ENCODE measurements around the gene RCCD1.

RCCD1 gene

DNA sequence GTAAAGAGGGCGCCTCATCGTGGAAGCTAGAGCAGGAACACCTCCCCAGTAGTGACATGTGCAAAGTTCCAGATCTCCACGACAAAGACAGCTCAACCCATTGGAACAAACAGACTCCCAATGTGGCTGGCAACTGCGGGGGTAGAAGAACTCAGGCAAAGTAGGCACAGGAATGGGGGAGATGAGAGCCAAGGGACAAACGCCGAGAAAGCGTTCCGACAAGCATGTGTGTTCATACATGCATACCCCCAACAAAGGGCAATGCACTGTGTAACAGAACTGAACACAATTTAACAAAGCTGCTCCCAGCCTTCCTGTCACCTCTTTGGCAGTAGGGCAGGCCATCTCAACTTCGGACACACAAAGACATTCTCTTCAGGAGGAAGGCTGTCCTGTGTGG, 11.6 kb downstream of the RCCD1 start:
- DNase-seq (ENCODE audit: low spot score): no peak

- no peak for DNase-seq (ENCODE audit: low spot score)
Measured at GRCh38 chr15:90967206-90967605, 12.5 kb downstream of the RCCD1 start.

- no peak for DNase-seq (ENCODE audit: low spot score)
Measured at GRCh38 chr15:90968434-90968833, 13.8 kb downstream of the RCCD1 start.

- no peak for DNase-seq (ENCODE audit: low spot score)
Measured at GRCh38 chr15:90970274-90970673, 15.6 kb downstream of the RCCD1 start.

GRCh38 chr15:90972133-90972532, 17.4 kb downstream of the RCCD1 start:
- no peak for DNase-seq (ENCODE audit: low spot score)

DNA sequence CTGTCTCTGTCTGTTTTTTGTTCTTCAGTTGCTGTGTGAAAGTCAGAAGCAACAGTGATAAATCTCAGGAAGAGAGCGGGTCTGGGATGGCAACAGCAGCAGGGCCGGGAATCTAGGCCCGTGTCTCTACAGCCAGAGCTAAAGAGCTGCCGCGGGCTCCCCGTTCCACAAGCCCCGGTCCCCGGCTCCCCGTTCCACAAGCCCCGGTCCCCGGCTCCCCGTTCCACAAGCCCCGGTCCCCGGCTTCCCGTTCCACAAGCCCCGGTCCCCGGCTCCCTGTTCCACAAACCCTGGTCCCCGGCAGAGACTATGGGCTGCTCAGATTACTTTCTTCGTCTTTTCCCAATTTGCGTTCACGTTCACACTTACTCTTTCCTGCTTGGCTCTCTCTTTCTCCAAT, 19.5 kb downstream of the RCCD1 start:
- no peak for DNase-seq (ENCODE audit: low spot score)

GRCh38 chr15:90979582-90979981, 24.9 kb downstream of the RCCD1 start:
- no peak for DNase-seq (ENCODE audit: low spot score)

DNA sequence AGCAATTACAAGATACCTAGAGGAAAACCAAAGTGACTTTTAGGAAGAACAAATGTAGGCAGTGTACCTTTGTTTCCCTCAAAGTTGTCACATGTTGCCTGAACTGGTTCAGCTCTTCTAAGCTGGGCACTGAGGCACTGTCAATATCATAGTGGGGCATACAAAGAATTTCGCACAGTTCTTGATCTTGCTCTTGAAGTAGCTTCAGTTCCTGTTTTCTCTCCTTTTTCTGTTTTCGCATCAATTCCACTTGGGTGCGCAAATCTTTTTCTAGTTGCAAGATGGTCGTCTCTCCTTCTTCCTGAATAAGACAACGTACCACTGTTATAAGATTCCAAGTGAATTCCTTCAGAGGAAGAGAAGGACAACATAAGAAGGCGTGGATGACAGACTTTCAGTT, 27.0 kb downstream of the RCCD1 start:
- no peak for DNase-seq (ENCODE audit: low spot score)

DNA sequence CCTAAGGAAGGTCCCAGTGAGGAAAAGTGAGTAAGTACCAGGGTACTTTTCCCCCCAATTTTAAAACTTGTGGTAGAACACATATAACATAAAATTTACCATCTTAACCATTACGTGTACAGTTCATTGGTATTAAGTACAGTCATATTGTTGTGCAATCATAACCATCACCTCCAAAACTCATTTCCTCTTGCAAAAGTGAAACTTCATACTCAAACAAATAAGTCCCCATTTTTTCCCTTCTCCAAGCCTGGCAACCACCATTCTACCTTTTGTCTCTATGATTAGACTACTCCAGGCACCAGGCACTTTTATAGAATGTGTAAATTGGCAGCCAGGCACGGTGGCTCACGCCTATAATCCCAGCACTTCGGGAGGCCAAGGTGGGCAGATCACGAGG, 27.5 kb downstream of the RCCD1 start:
- no peak for DNase-seq (ENCODE audit: low spot score)

DNA sequence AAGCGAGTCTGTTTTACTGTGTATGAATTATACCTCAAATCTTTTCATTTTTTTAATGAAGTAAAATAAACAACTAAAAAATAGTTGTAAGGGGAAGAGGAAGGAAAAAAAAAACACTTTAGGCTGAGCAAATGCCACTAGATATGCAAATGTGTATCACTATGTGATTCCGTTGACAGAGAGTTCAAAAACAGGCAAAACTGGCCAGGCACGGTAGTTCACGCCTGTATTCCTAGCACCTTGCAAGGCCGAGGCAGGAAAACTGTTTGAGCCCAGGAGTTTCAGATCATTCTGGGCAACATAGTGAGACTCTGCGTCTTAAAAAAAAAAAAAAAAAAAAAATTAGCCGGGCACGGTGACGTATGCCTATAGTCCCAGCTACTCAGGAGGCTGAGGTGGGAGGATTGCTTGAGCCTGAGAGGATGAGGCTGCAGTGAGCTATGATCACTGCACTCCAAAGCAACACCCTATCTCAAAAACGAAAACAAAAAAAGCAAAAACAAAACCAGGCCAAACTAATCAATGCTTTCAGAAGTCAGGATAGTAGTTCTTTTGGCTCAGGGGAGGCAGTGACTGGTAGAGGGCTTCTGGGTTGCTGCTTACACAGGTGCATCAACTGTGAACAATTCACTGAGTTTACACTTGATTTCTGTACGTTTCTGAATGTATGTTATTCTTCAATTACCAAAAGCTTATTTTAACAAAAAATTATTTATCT, 32.3 kb downstream of the RCCD1 start:
- DNase-seq (ENCODE audit: low spot score): no peak

GRCh38 chr15:90987561-90988141, 33.0 kb downstream of the RCCD1 start:
- DNase-seq (ENCODE audit: low spot score): no peak

GRCh38 chr15:90988296-90988695, 33.6 kb downstream of the RCCD1 start:
- no peak for DNase-seq (ENCODE audit: low spot score)

DNA sequence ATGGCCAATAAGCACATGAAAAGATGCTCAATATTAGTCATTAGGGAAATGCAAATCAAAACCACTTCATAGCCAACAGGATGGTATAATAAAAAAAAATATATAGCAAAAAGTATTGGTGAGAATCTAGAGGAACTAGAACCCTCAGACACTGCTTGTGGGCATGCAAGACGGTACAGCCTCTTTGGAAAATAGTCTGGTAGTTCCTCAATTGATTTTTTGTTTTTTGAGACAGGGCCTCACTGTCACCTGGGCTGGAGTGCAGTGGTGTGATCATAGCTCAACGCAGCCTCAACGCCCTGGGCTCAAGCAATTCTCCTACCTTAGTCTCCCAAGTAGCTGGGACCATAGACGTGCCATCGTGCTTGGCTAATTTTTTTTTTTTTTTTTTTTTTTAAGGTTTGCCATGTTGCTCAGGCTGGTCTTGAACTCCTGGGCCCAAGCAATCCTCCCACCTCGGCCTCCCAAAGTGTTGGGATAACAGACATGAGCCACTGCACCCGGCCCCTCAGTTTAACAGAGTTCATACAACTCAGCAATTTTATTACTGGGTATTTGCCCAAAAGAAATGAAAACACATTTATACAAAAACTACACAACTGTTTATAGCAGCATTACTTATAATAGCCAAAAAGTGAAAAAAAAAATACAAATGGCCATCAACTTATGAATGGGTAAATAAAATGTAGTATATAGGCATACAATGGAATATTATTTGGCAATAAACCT, 34.5 kb downstream of the RCCD1 start:
- no peak for DNase-seq (ENCODE audit: low spot score)

GRCh38 chr15:90990446-90990845, 35.8 kb downstream of the RCCD1 start:
- DNase-seq (ENCODE audit: low spot score): no peak

- DNase-seq (ENCODE audit: low spot score): no peak
Measured at GRCh38 chr15:90991587-90992285, 37.1 kb downstream of the RCCD1 start.

DNA sequence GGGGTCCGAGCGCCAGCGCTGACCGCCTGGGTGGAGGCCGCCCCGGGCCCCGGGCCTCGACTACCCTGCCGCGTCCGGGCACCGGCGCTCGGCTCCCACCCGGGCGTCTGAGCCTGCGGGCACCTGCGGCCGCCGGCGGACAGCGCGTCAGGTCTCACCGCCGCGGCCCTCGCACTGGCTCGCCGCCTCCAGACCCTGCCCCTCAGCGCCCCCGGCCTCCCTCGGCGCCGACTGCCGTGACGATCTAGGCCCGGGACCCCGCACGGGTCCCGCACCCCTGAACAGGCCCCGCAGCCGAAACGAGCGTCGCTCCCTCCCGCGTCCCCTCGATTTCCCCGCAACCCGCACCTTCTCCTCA, 39.4 kb downstream of the RCCD1 start:
- no peak for DNase-seq (ENCODE audit: low spot score)

GRCh38 chr15:90994417-90995311, 40.0 kb downstream of the RCCD1 start, which contains the start of gene PRC1:
PRC1 (minus strand) TSS chr15:90994535; CDS start chr15:90994417, 118 bp downstream.
- peak; percentile 99 for DNase-seq (ENCODE audit: low spot score)

- no peak for DNase-seq (ENCODE audit: low spot score)
Measured at GRCh38 chr15:90998737-90999136, 44.1 kb downstream of the RCCD1 start.

DNA sequence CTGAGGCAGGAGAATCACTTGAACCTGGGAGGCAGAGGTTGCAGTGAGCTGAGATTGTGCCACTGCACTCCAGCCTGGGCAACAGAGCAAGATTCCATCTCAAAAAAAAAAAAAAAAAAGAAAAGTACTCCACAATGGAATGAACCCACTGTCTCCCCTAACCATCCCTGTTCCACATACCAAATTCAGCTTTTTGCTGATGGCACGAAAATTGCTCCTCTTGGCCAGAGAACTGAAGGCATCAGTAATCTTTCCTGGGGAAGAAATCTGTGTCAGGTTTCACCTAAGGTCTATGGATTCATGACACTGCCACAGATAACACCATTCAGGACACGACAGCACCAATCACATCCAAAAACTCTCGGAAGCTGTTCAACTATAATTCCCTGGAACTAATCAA, 46.5 kb downstream of the RCCD1 start:
- no peak for DNase-seq (ENCODE audit: low spot score)

GRCh38 chr15:91007266-91007665, 52.6 kb downstream of the RCCD1 start:
- no peak for DNase-seq (ENCODE audit: low spot score)

Measured in Ammon's horn (tissue), 1 donor.